ENCODE results near the gene ATN1.

Gene ATN1

GRCh38 chr12:6944381-6945186, 16.8 kb downstream of the ATN1 start:
- DNase-seq (ENCODE audit: low spot score), result peak; percentile 94

- DNase-seq (ENCODE audit: low spot score), result no peak
Observed at GRCh38 chr12:6945613-6946012, 17.9 kb downstream of the ATN1 start.

- no peak for DNase-seq (ENCODE audit: low spot score)
Observed at GRCh38 chr12:6946033-6946919, 18.5 kb downstream of the ATN1 start.

GRCh38 chr12:6946920-6947374, 19.2 kb downstream of the ATN1 start:
- DNase-seq (ENCODE audit: low spot score), result no peak

- DNase-seq (ENCODE audit: low spot score), result no peak
Observed at GRCh38 chr12:6947615-6948014, 19.9 kb downstream of the ATN1 start.

GRCh38 chr12:6948873-6949594, 21.3 kb downstream of the ATN1 start:
- no peak for DNase-seq (ENCODE audit: low spot score)

- no peak for DNase-seq (ENCODE audit: low spot score)
Observed at GRCh38 chr12:6950401-6950801, 22.6 kb downstream of the ATN1 start.

- no peak for DNase-seq (ENCODE audit: low spot score)
Observed at GRCh38 chr12:6950811-6951540, 23.2 kb downstream of the ATN1 start, which contains the start of gene PTPN6. Gene PTPN6 (plus strand): TSS chr12:6951356. CDS start chr12:6951513, 157 bp downstream.

GRCh38 chr12:6951551-6952120, 23.9 kb downstream of the ATN1 start:
- no peak for DNase-seq (ENCODE audit: low spot score)

- DNase-seq (ENCODE audit: low spot score), result no peak
Observed at GRCh38 chr12:6952121-6952862, 24.5 kb downstream of the ATN1 start.

GRCh38 chr12:6952863-6953441, 25.2 kb downstream of the ATN1 start:
- no peak for DNase-seq (ENCODE audit: low spot score)

- DNase-seq (ENCODE audit: low spot score), result peak; percentile 55
Observed at GRCh38 chr12:6953442-6954315, 25.9 kb downstream of the ATN1 start.

- no peak for DNase-seq (ENCODE audit: low spot score)
Observed at GRCh38 chr12:6954316-6955107, 26.8 kb downstream of the ATN1 start.

- no peak for DNase-seq (ENCODE audit: low spot score)
Observed at GRCh38 chr12:6955108-6956020, 27.6 kb downstream of the ATN1 start.

- DNase-seq (ENCODE audit: low spot score), result no peak
Observed at GRCh38 chr12:6956021-6956727, 28.4 kb downstream of the ATN1 start.

- no peak for DNase-seq (ENCODE audit: low spot score)
Observed at GRCh38 chr12:6957151-6957701, 29.5 kb downstream of the ATN1 start.
